Fibroblast of villous mesenchyme (primary cell): Measurements from ENCODE around the gene LOXHD1. TPM values are rescaled to one million over a fixed set of nuclear protein-coding genes. Genes with fewer than 3 reads are reported as not detected.
A peak's percentile ranks its signal among the peaks of the same experiment; 100 is the strongest.

Source experiments
- DNase-seq: peaks from one replicate; pipeline ENCODE4 v3.0.0-alpha.2; 2010; ENCODE audit warnings: low read depth
- H3K4me3 ChIP-seq: 2 replicates; pipeline ENCODE4 v1.5.1; 2011; ENCODE audit warnings: low read depth, mild to moderate bottlenecking, low read length
- total RNA-seq: library from RNA; depleted of rRNA; stranded (reverse); fragments of >200 nt; gene quantifications from 2 replicates; pipeline ENCODE4 v1.2.3, GENCODE V29; 2012
- TF ChIP-seq, protein P1 (sequence below): IDR thresholded peaks from 2 replicates; pipeline ENCODE4 v1.5.1; 2012; ENCODE audit warnings: low read depth, mild to moderate bottlenecking, low read length; ENCODE audit not compliant: insufficient read depth

LOXHD1 gene
- total RNA-seq, 1 donor = not detected

DNA sequence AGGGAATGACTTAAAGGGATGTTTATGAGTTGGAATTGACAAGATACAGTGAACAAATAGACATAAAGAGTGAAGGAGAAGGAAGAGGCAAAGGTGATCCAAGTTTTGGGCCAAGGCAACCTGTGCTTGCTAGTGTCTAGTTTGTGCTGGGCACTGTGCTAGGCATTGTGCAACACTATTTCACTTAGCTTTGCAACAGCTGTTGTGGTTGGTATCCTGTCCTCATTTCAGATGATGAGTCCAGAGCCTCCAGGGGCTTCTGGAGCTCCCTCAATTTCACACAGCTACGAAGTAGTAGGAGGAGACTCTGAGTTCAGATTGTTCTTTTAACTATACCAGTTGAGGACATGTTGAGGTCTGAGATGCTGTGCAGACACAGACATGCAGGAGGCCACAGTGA, 18.1 kb upstream of the LOXHD1 start:
- TF ChIP-seq, protein P1, sequence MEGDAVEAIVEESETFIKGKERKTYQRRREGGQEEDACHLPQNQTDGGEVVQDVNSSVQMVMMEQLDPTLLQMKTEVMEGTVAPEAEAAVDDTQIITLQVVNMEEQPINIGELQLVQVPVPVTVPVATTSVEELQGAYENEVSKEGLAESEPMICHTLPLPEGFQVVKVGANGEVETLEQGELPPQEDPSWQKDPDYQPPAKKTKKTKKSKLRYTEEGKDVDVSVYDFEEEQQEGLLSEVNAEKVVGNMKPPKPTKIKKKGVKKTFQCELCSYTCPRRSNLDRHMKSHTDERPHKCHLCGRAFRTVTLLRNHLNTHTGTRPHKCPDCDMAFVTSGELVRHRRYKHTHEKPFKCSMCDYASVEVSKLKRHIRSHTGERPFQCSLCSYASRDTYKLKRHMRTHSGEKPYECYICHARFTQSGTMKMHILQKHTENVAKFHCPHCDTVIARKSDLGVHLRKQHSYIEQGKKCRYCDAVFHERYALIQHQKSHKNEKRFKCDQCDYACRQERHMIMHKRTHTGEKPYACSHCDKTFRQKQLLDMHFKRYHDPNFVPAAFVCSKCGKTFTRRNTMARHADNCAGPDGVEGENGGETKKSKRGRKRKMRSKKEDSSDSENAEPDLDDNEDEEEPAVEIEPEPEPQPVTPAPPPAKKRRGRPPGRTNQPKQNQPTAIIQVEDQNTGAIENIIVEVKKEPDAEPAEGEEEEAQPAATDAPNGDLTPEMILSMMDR = no peak
- no peak overlapping the region for H3K4me3 ChIP-seq
- DNase-seq = no peak

DNA sequence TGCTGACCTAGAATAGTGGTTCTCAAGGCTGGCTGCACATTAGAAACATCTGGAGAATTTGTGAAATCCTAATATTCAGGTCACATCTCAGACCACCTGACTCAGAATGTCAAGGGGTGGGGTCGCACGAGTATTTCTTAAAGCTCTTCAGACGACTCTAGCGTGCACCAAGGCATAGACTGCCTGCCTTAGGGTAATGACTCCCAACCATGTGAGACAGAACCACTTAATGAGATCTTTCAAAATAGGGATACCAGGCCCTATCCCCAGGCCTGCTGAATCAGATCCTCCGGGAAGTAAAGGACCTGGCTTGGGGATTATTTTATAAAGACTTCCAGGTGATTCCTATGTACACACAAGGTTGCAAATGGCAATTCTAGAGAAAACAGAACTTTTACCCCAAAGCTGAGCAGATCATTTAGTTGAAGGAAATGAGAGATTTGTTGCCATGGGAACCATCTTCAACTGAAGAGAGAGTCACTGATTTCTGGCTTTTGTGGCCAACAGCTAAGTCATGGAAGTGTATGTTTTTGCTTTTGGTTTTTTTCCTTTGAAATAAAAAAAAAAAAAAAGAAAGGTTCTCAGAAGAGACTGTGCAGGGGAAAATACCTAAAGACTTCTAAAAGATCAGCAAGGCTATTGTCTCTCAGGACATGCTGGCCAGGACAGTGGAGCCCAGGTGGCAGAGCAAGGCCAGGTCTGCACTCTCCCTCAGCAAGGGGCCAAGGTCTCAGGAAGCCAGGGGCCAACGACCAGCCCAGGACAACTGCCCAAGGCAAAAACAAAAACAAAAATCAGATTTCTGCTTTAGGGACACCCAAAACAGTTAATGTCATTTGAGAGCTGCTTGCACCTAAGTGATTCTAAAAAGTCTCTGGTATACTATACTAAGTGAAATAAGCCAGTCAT, 15.3 kb upstream of the LOXHD1 start:
- no peak for DNase-seq
- TF ChIP-seq, protein P1 = no peak
- no peak overlapping the region for H3K4me3 ChIP-seq

GRCh38 chr18:46668694-46669093, 11.7 kb upstream of the LOXHD1 start:
- H3K4me3 ChIP-seq = no peak overlapping the region
- TF ChIP-seq, protein P1 = no peak
- no peak for DNase-seq

DNA sequence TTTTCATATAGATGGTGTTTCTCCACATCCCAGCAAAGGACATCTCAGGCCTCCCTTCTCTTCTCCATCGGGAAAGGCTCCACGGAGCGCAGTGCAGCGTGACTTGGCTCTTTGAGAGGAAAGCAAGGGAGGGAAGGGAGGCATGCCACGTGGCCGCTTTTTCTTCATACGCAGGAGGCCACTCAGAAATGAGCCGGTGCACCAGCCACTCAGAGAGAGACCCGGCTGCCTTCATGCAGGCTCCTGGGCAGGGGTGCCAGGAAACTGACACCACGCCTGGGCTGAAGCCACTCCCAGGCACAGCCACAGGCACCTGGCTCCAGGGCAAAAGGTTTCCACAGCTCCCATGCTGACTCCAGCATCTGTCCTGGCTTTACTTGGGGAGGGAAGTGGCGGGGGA, 11.1 kb upstream of the LOXHD1 start:
- no peak overlapping the region for H3K4me3 ChIP-seq
- TF ChIP-seq, protein P1 = no peak
- DNase-seq = no peak

- TF ChIP-seq, protein P1 = no peak
- no peak for DNase-seq
- H3K4me3 ChIP-seq = no peak overlapping the region
Observed at GRCh38 chr18:46663539-46663938, 6.5 kb upstream of the LOXHD1 start.

DNA sequence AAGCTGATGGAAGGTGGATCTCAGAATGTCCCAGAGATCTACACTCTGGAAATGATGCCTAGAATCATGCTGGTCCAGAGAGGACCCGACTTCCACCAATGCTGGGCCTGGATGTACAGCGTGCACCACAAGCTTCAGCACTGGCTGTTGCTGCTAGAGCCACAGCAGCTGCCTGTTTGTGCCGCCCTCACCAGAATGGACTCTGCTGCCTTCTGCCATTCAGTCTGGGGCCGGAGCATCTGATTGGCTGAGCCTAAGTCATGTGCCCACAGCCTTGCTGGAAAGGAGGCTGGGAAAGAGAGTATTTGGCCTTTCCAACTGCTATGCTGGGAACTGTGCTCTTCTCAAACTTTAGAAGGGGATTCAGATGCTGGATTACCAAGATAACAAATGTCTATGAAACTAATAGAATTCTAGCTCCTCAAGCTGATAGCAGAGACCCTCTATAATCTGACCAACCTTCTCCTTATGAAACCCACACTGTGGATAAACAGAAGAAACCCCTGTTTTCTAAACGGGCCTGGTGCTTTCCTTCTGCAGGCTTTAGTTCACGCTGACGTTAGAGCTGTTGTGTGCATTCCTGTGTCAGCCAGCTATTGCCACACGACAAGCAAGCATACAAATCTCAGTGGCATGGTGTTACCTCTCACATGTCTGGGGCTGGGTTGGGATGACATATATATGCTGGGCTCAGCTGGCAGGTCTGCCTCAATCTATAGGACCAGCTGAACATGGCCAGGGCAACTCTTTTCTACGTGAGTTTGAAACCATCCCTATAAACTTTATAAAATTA, 4.1 kb upstream of the LOXHD1 start:
- TF ChIP-seq, protein P1 = no peak
- peak; percentile 21 for DNase-seq
- no peak overlapping the region for H3K4me3 ChIP-seq
